ENCODE data around the gene GREB1. TPM values are rescaled to one million over a fixed set of nuclear protein-coding genes. Genes with fewer than 3 reads are reported as not detected.
A peak's percentile ranks its signal among the peaks of the same experiment; 100 is the strongest.

Gene GREB1
- total and polyA plus RNA-seq, 2 donors (not counting 1 experiment from before 2014, with no cell fraction given) = 0.04 to 0.39 TPM

DNA sequence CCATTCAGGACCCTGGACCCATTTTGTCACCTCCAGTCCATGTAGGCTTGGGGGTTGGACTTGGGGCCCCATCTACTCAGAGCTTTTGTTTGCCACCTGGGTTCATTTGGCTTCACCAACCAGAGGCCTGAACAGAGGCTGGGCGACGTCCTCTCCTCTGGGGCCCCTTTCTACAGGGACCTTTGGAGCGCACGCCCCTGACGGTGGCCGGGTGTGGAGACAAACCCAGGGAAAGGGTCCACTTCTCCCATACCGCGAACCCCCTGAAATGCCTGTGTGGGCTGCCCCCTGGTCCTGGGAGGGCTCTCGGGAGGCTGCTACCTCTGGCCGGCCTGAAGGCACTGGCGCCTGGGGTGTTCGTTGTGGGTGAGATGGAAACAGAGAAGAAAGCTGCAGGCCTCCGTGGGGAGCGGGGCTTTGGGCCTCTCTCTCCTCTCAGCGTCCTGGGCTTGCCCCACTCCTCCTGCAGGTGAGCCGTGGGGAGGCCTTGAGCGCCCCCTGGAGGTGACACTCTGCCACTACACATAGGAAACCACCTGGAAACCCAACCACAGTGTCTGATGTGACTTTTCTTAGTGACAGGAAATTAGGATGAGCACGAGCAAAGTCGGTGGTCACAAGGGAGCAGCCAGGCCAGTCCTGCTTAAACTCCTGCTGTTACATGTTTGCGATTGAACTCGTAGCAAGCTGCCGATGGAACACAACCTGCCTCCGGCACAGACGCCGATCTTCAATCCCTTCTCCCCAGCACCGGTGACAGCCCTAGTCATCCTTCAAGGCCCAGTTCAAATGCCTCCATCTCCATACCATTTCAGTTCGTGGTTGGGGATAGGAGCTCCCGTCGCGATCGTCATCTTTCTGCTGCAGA is 148.1 kb downstream of the GREB1 start:
- peaks cover 47% of the 10 kb centered on the region for H3K27me3 Mint-ChIP-seq
- TF ChIP-seq EZH2 (IDR thresholded peaks at IDR 0.05; ENCODE audit: borderline replicate concordance, insufficient read depth, low read depth, low read length, poor library complexity, severe bottlenecking) = no peak
- TF ChIP-seq, protein P1, sequence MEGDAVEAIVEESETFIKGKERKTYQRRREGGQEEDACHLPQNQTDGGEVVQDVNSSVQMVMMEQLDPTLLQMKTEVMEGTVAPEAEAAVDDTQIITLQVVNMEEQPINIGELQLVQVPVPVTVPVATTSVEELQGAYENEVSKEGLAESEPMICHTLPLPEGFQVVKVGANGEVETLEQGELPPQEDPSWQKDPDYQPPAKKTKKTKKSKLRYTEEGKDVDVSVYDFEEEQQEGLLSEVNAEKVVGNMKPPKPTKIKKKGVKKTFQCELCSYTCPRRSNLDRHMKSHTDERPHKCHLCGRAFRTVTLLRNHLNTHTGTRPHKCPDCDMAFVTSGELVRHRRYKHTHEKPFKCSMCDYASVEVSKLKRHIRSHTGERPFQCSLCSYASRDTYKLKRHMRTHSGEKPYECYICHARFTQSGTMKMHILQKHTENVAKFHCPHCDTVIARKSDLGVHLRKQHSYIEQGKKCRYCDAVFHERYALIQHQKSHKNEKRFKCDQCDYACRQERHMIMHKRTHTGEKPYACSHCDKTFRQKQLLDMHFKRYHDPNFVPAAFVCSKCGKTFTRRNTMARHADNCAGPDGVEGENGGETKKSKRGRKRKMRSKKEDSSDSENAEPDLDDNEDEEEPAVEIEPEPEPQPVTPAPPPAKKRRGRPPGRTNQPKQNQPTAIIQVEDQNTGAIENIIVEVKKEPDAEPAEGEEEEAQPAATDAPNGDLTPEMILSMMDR (IDR thresholded peaks at IDR 0.05) = peak; percentile 73
- Histone ChIP-seq H2AFZ (ENCODE audit: insufficient read depth, low read depth, low read length, poor library complexity, severe bottlenecking) (no peak overlapping the region), H4K20me1 (ENCODE audit: control insufficient read depth, insufficient read depth, low read length, poor library complexity, severe bottlenecking) (no peaks in the 10 kb centered on the region), H3K27ac (ENCODE audit: low read length in 2 of 2) (no peak overlapping the region), H3K4me3 (ENCODE audit: control extremely low read depth in 1 of 5, extremely low read depth in 1 of 5, insufficient read depth in 1 of 5, low read depth in 2 of 5, low read length in 4 of 5) (no peak overlapping the region), H3K9me3 (ENCODE audit: control extremely low read depth in 1 of 3, control insufficient read depth in 2 of 3, insufficient read depth in 1 of 3, low read length in 2 of 3) (peaks cover 0 to 6% (median 0%) of the 10 kb centered on the region in 3 donors), H3K36me3 (replicated peaks in 1 of 2; ENCODE audit: control extremely low read depth in 1 of 2, control insufficient read depth in 1 of 2, extremely low read depth in 1 of 2, insufficient read depth in 2 of 2, low read length in 1 of 2) (no peaks in the 10 kb centered on the region), H3K4me2 (replicated peaks; ENCODE audit: low read depth, low read length, poor library complexity, severe bottlenecking) (no peak overlapping the region), H3K79me2 (ENCODE audit: control insufficient read depth, insufficient read depth, low read length) (no peaks in the 10 kb centered on the region), H3K9ac (ENCODE audit: low read length) (no peak overlapping the region), H3K27me3 (replicated peaks in 1 of 4; ENCODE audit: control extremely low read depth in 1 of 4, control insufficient read depth in 3 of 4, insufficient read depth in 4 of 4, low read length in 3 of 4) (peaks cover 0 to 22% (median 0%) of the 10 kb centered on the region in 4 experiments), H3K4me1 (ENCODE audit: control insufficient read depth in 2 of 2, insufficient read depth in 2 of 2, low read length in 2 of 2) (no peaks in the 10 kb centered on the region)
- ATAC-seq (ENCODE audit: low read depth) (peak; percentile 31), DNase-seq (peak; percentile 61)
- H3K27ac Mint-ChIP-seq = no peak overlapping the region
- WGBS (ENCODE audit: insufficient coverage) = 71% methylated on average over 17 of the region's 31 CpGs
- CTCF ChIA-PET = interaction anchor here (1.2 to 10.1 kb wide), 3 partner anchors 11 to 549 kb away, joined by 4 to 166 read pairs (median 7); a partner anchor contains a TSS
- POLR2A ChIA-PET = no interaction called here
- no peaks in the 10 kb centered on the region for H3K9me3 Mint-ChIP-seq (ENCODE audit: insufficient read depth)
- intact Hi-C loops (cut with micrococcal nuclease) = no loop called here
- H3K4me1 Mint-ChIP-seq = no peaks in the 10 kb centered on the region
- no peak overlapping the region for H3K4me3 Mint-ChIP-seq

DNA sequence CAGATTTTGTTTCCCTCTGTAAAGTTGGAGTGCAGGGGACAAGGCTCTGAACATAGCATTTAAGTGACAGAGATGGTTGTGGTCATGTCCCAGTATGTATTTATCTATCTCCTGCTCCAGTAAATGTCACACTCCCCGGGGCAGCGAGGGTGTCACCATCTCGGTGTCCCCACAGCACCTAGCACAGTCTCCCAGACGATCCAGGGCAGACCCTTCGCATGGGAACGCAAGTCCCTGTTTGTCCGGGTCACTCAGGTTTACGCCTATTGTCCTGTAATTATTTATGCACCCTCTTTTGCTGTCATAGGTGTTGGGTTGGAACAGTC is 148.7 kb downstream of the GREB1 start:
- H3K9me3 ChIP-seq (ENCODE audit: control extremely low read depth in 1 of 3, control insufficient read depth in 2 of 3, insufficient read depth in 1 of 3, low read length in 2 of 3) = peaks cover 0 to 6% (median 0%) of the 10 kb centered on the region in 3 donors
- WGBS (ENCODE audit: insufficient coverage) = 95% methylated on average over 8 of the region's 8 CpGs
- H3K4me3 Mint-ChIP-seq = no peak overlapping the region
- no peak overlapping the region for H3K27ac ChIP-seq (ENCODE audit: low read length in 2 of 2)
- H3K4me1 ChIP-seq (ENCODE audit: control insufficient read depth in 2 of 2, insufficient read depth in 2 of 2, low read length in 2 of 2) = no peaks in the 10 kb centered on the region
- peaks cover 47% of the 10 kb centered on the region for H3K27me3 Mint-ChIP-seq
- H3K79me2 ChIP-seq (ENCODE audit: control insufficient read depth, insufficient read depth, low read length) = no peaks in the 10 kb centered on the region
- H3K4me1 Mint-ChIP-seq = no peaks in the 10 kb centered on the region
- no peak for ATAC-seq (ENCODE audit: low read depth)
- TF ChIP-seq, protein P1 (IDR thresholded peaks at IDR 0.05) = no peak
- no peak for TF ChIP-seq EZH2 (IDR thresholded peaks at IDR 0.05; ENCODE audit: borderline replicate concordance, insufficient read depth, low read depth, low read length, poor library complexity, severe bottlenecking)
- H3K27me3 ChIP-seq (replicated peaks in 1 of 4; ENCODE audit: control extremely low read depth in 1 of 4, control insufficient read depth in 3 of 4, insufficient read depth in 4 of 4, low read length in 3 of 4) = peaks cover 0 to 17% (median 0%) of the 10 kb centered on the region in 4 experiments
- ChIA-PET POLR2A (no interaction called here), CTCF (interaction anchor here (1.7 to 10.1 kb wide), 3 partner anchors 10 to 99 kb away, joined by 7 to 166 read pairs (median 9); no protein-coding TSS in a partner anchor)
- no peak for DNase-seq
- no peak overlapping the region for H3K9ac ChIP-seq (ENCODE audit: low read length)
- no peaks in the 10 kb centered on the region for H3K9me3 Mint-ChIP-seq (ENCODE audit: insufficient read depth)
- no peaks in the 10 kb centered on the region for H3K36me3 ChIP-seq (replicated peaks in 1 of 2; ENCODE audit: control extremely low read depth in 1 of 2, control insufficient read depth in 1 of 2, extremely low read depth in 1 of 2, insufficient read depth in 2 of 2, low read length in 1 of 2)
- no peak overlapping the region for H2AFZ ChIP-seq (ENCODE audit: insufficient read depth, low read depth, low read length, poor library complexity, severe bottlenecking)
- intact Hi-C loops (cut with micrococcal nuclease) = no loop called here
- H3K4me2 ChIP-seq (replicated peaks; ENCODE audit: low read depth, low read length, poor library complexity, severe bottlenecking) = no peak overlapping the region
- H3K4me3 ChIP-seq (ENCODE audit: control extremely low read depth in 1 of 5, extremely low read depth in 1 of 5, insufficient read depth in 1 of 5, low read depth in 2 of 5, low read length in 4 of 5) = no peak overlapping the region
- no peaks in the 10 kb centered on the region for H4K20me1 ChIP-seq (ENCODE audit: control insufficient read depth, insufficient read depth, low read length, poor library complexity, severe bottlenecking)
- H3K27ac Mint-ChIP-seq = no peak overlapping the region

Data from B cell (primary cell).